Lung (tissue), 12 donors: ENCODE data around the gene ALDH5A1. TPM values are rescaled to one million over a fixed set of nuclear protein-coding genes. Genes with fewer than 3 reads are reported as not detected.

Source experiments
- ATAC-seq: fragments of 200-7000 bp; cut with Tn5 transposase; one replicate; pipeline ENCODE4 v1.9.1; 2020; ENCODE audit warnings: moderate number of reproducible peaks; ENCODE audit not compliant: insufficient read depth, low FRiP score
- DNase-seq, 3 donors: peaks; one replicate each; pipeline ENCODE4 v3.0.0-alpha.2; 2013 to 2017
- H3K27ac ChIP-seq, 2 donors: one replicate each; pipeline ENCODE4 v1.5.1; 2013; ENCODE audit warnings: mild to moderate bottlenecking in 2 of 2, moderate library complexity in 2 of 2, control low read depth in 1 of 2, inconsistent platforms in 1 of 2, low read depth in 1 of 2, low read length in 1 of 2
- H3K27me3 ChIP-seq, 3 donors: one replicate each; pipeline ENCODE4 v1.5.1; 2013; ENCODE audit warnings: low read length in 2 of 3; ENCODE audit not compliant: control insufficient read depth in 3 of 3, insufficient read depth in 3 of 3
- H3K36me3 ChIP-seq, 4 donors: one replicate each; pipeline ENCODE4 v1.5.1; 2013; ENCODE audit warnings: low read length in 4 of 4, mild to moderate bottlenecking in 1 of 4, moderate library complexity in 1 of 4; ENCODE audit not compliant: control insufficient read depth in 4 of 4, insufficient read depth in 4 of 4
- H3K4me1 ChIP-seq, 5 donors: one replicate each; pipeline ENCODE4 v1.5.1; 2013; ENCODE audit warnings: low read length in 5 of 5, mild to moderate bottlenecking in 2 of 5, moderate library complexity in 1 of 5; ENCODE audit not compliant: control insufficient read depth in 5 of 5, insufficient read depth in 5 of 5
- H3K4me3 ChIP-seq: one replicate; pipeline ENCODE4 v1.5.1; 2013; ENCODE audit warnings: mild to moderate bottlenecking, control low read depth, moderate library complexity
- H3K9ac ChIP-seq, 2 donors: one replicate each; pipeline ENCODE4 v1.5.1; 2013; ENCODE audit warnings: low read length in 2 of 2, control low read depth in 1 of 2; ENCODE audit not compliant: insufficient read depth in 1 of 2
- H3K9me3 ChIP-seq, 4 donors: one replicate each; pipeline ENCODE4 v1.5.1; 2013; ENCODE audit warnings: low read length in 3 of 4, mild to moderate bottlenecking in 1 of 4, moderate library complexity in 1 of 4; ENCODE audit not compliant: control insufficient read depth in 4 of 4, insufficient read depth in 3 of 4
- CTCF ChIP-seq: IDR thresholded peaks from 2 replicates; pipeline ENCODE4 v1.5.1; 2012; ENCODE audit warnings: mild to moderate bottlenecking; ENCODE audit errors: control extremely low read depth, extremely low read depth
- WGBS, 2 donors: extraction: QIAGEN DNeasy Blood & Tissue Kit; methylation state at CpG; one replicate each; pipeline ENCODE4 v1.1.7; 2013; 5-methylcytosine and 5-hydroxymethylcytosine counted together
- polyA plus RNA-seq, 2 donors: library from polyadenylated mRNA; stranded (reverse); fragments of 200-250 nt; gene quantifications; one replicate each; pipeline ENCODE4 v1.2.1, GENCODE V29; 2013
- total RNA-seq, 2 donors: library from RNA; depleted of rRNA in 1 of 2; stranded (reverse); fragments of >200 nt in 1 of 2; gene quantifications; one replicate each; pipeline ENCODE4 v1.2.1, GENCODE V29; 2014 to 2021
- donor health status: control.
- donor health status: control.
- donor health status: Bipolar disorder and iron deficiency.
- donor health status: healthy.
- donor health status: DM: yes; HTN: yes; CAD: no.

ALDH5A1 gene
- total and polyA plus RNA-seq, 4 donors = 3.1 to 12.8 (median 9.5) TPM

- Histone ChIP-seq H3K4me3 (no peak overlapping the region), H3K27ac (no peak overlapping the region), H3K9ac (no peak overlapping the region), H3K4me1 (peaks cover 0 to 2% (median 0%) of the 10 kb centered on the region in 5 donors), H3K36me3 (peaks cover 0 to 4% (median 2%) of the 10 kb centered on the region in 4 donors), H3K9me3 (no peaks in the 10 kb centered on the region), H3K27me3 (no peaks in the 10 kb centered on the region)
- ATAC-seq (no peak), DNase-seq (no peak)
- no peak for TF ChIP-seq CTCF
- WGBS, 2 donors = 93 to 95% methylated on average over 3 of the region's 3 CpGs
Measured at GRCh38 chr6:24524329-24524728, 29.6 kb downstream of the ALDH5A1 start.

DNA sequence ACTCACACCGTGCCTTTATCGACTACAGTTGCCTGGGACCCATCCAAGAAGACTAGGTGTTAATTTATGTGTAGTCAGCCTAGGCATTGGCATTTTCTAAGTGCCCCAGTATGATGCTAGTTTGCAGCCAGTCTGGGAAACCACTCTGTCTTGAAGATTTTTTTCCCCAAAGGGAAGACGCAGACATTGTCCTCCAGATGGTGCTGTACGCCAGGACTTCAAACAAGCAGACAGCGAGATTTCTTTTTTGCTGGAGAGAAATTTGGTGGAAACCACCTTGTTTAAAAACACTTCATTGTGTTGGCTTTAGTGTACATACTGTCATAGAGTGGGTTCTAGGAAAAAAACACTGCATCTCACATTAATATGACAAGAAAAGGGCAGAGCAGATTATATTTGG lies 30.0 kb downstream of the ALDH5A1 start:
- Histone ChIP-seq H3K4me3 (no peak overlapping the region), H3K4me1 (peaks cover 0 to 2% (median 0%) of the 10 kb centered on the region in 5 donors), H3K9ac (no peak overlapping the region), H3K36me3 (peaks cover 0 to 4% (median 2%) of the 10 kb centered on the region in 4 donors), H3K27me3 (no peaks in the 10 kb centered on the region), H3K9me3 (no peaks in the 10 kb centered on the region), H3K27ac (no peak overlapping the region)
- no peak for TF ChIP-seq CTCF
- WGBS, 2 donors = 74 to 79% methylated on average over 5 of the region's 5 CpGs
- ATAC-seq = no peak
- DNase-seq = peak; percentile 19 to 62 (median 39)

DNA sequence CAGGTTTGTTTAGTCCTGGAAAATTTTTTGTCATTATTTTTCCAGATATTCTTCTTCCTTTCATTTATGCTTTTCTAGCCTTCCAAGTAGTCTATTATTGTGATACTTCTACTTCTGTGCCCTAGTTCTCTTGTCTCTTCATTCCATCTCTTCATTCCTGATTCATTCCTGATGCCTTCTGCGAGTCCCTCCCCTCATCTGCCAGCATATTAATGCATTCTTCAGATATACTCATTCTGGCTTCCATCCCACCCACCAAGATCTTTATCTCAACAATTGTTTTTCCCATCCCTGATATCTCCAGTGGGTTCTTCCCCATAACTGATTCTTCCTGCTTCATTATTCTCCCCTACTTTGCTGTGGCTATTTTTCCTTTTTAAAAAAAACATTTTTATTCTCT lies 35.2 kb downstream of the ALDH5A1 start:
- Histone ChIP-seq H3K4me1 (peaks cover 0 to 2% (median 0%) of the 10 kb centered on the region in 5 donors), H3K9ac (no peak overlapping the region), H3K27me3 (no peaks in the 10 kb centered on the region), H3K4me3 (no peak overlapping the region), H3K9me3 (peaks cover 0 to 2% (median 0%) of the 10 kb centered on the region in 4 donors), H3K36me3 (peaks cover 0 to 12% (median 5%) of the 10 kb centered on the region in 4 donors), H3K27ac (no peak overlapping the region)
- ATAC-seq (no peak), DNase-seq (no peak)
- 75 to 97% methylated on average over 1 of the region's 1 CpG for WGBS, 2 donors
- TF ChIP-seq CTCF = no peak

GRCh38 chr6:24534329-24534728 lies 39.6 kb downstream of the ALDH5A1 start:
- no peak for DNase-seq
- no peak for ATAC-seq
- TF ChIP-seq CTCF = no peak
- Histone ChIP-seq H3K4me1 (no peaks in the 10 kb centered on the region), H3K4me3 (no peak overlapping the region), H3K27me3 (no peaks in the 10 kb centered on the region), H3K27ac (no peak overlapping the region), H3K9ac (no peak overlapping the region), H3K36me3 (peaks cover 0 to 14% (median 5%) of the 10 kb centered on the region in 4 donors), H3K9me3 (peaks cover 0 to 5% (median 0%) of the 10 kb centered on the region in 4 donors)
- 92 to 97% methylated on average over 5 of the region's 5 CpGs for WGBS, 2 donors
